Dedifferentiated amniotic fluid mesenchymal stem cell (primary cell): ENCODE measurements around the gene RNF168.
A peak's percentile ranks its signal among the peaks of the same experiment; 100 is the strongest.
"Not testable (repeated sequence)": the region's sequence is repeated elsewhere in the genome, so short reads cannot be mapped to it uniquely, and the experiment has no call there.

Experiments
- DNase-seq: peaks from one replicate; pipeline ENCODE4 v3.0.0-alpha.2; 2016; ENCODE audit errors: extremely low spot score

The RNF168 gene, protein sequence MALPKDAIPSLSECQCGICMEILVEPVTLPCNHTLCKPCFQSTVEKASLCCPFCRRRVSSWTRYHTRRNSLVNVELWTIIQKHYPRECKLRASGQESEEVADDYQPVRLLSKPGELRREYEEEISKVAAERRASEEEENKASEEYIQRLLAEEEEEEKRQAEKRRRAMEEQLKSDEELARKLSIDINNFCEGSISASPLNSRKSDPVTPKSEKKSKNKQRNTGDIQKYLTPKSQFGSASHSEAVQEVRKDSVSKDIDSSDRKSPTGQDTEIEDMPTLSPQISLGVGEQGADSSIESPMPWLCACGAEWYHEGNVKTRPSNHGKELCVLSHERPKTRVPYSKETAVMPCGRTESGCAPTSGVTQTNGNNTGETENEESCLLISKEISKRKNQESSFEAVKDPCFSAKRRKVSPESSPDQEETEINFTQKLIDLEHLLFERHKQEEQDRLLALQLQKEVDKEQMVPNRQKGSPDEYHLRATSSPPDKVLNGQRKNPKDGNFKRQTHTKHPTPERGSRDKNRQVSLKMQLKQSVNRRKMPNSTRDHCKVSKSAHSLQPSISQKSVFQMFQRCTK

DNA sequence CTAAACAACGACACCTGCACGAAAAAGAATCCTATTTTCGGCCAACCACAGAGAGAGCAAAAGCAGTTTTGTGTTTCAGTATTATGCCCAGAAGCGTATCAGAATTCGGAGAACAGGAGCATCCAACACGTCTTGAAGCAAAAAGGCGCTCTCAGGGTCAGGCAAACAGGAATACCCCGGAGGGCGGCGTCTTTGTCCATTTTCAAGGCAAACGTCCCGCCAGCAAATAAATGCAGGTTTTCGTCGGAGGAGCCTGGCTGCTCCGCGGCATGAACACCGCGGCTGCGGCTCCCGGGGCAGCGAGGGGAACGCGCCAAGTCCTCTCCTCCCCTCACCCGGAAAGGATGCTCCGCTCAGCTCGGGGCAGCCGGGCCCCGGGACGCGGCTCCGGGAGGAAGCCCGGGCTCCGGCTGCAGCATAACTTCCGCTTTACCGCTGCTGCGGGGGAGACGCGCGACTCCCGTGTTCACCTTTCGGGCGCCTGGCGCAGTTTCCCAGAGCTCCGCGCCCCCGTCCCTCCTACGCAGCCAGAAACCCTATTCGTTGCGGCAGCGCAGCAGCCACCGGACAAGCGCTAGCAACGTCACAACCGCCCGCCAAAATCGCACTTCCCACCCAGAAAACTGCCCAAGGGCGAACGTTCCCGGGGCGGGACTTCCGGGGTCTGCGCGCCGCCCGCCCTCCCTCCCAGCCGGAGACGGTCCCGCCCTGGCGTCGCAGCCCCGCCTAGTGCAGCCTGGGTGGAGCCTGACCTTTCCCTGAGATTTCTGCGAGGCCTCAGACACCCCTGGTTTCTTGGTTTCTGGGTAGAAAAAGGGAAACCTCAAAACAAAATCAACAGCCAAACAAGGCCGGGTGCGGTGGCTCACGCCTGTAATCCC lies at the start of gene RNF168:
Gene RNF168, minus strand, starts transcription at position 573 of the 881 bp plus-strand sequence. CDS start 595 bp downstream, outside the sequence.
- DNase-seq: peak; percentile 86

DNA sequence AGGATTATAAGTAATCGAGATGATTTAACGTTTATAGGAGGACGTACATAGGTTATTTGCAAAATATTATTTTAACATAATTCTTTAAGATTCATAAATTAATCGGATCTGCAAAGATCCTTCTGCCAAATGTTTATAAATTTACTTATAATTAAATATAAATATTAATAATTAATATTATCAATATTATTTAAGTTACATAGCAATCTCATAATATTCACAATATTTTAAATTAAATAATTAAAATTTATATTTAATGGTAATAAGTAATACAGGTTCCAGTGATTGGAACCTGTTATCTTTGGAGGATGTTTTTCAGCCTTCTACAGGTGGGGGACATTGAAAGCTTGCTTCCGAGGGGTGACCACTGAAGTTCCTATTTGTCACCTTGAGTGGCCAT lies 48.7 kb upstream of the RNF168 start:
- no peak for DNase-seq

DNA sequence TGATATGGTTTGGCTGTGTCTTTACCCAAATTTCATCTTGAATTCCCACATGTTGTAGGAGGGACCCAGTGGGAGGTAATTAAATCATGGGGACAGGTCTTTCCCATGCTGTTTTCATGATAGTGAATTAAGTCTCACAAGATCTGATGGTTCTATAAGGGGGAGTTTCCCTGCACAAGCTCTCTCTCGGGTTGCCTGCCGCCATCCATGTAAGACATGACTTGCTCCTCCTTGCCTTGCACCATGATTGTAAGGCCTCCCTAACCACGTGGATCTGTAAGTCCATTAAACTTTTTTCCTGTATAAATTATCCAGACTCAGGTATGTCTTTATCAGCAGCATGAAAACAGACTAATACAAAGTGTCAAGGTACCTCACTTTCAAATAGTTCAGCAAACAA lies 46.6 kb upstream of the RNF168 start:
- DNase-seq: not testable (repeated sequence)

DNA sequence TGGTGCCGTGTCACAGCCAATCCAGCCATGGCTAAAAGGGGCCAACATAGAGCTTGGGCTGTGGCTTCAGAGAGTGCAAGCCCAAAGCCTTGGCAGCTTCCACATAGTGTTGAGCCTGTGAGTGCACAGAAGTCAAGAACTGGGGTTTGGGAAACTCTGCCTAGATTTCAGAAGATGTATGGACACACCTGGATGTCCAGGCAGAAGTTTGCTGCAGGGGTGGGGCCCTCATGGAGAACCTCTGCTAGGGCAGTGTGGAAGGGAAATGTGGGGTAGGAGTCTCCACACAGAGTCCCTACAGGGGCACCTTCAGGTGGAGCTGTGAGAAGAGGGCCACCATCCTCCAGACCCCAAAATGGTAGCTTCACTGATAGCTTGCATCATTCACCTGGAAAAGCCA lies 45.7 kb upstream of the RNF168 start:
- DNase-seq: not testable (repeated sequence)

- no peak for DNase-seq
Measured at GRCh38 chr3:196547067-196547466, 43.5 kb upstream of the RNF168 start.

GRCh38 chr3:196546537-196546936 lies 43.0 kb upstream of the RNF168 start:
- DNase-seq: no peak

GRCh38 chr3:196544491-196544992 lies 41.0 kb upstream of the RNF168 start:
- no peak for DNase-seq

DNA sequence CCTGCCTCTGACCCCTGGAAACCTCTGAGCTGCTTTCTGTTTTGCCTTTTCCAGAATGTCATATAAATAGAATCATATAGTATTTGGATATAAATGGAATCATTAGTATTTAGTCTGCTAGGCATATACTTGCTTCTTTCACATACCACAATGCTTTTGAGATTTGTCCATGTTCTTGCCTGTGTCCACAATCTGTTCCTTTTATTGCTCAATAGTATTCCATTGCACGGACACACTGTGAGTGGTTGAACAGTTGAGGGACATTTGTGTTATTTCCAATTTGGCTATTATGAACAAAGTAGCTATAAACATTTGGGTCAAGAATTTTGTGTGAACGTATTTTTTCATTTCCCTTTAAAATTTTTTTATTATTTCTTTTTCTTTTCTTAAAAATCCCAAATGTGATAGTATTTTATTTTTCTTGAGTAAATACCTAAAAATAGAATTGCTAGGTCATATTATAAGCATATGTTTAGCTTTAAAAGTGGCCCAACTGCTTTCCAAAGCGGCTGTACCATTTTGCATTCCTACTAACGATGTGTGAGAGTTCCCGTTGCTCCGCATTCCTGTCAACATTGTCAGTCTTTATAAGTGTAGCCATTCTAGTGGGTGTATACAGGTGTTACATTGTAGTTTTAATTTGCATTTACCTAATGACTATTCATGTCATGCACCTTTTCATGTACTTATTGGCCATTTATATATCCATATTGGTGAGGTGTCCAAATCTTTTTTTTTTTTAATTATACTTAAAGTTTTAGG lies 38.3 kb upstream of the RNF168 start:
- no peak for DNase-seq

GRCh38 chr3:196537319-196537984 lies 33.9 kb upstream of the RNF168 start:
- no peak for DNase-seq

- no peak for DNase-seq
Measured at GRCh38 chr3:196533260-196533681, 29.7 kb upstream of the RNF168 start.

GRCh38 chr3:196531418-196531817 lies 27.9 kb upstream of the RNF168 start:
- DNase-seq: no peak

- no peak for DNase-seq
Measured at GRCh38 chr3:196528639-196529233, 25.2 kb upstream of the RNF168 start.

GRCh38 chr3:196525141-196525540 lies 21.6 kb upstream of the RNF168 start:
- no peak for DNase-seq

GRCh38 chr3:196524527-196524926 lies 21.0 kb upstream of the RNF168 start:
- DNase-seq: no peak

- DNase-seq: no peak
Measured at GRCh38 chr3:196523841-196524240, 20.3 kb upstream of the RNF168 start.

- not testable (repeated sequence) for DNase-seq
Measured at GRCh38 chr3:196521291-196521690, 17.7 kb upstream of the RNF168 start.

DNA sequence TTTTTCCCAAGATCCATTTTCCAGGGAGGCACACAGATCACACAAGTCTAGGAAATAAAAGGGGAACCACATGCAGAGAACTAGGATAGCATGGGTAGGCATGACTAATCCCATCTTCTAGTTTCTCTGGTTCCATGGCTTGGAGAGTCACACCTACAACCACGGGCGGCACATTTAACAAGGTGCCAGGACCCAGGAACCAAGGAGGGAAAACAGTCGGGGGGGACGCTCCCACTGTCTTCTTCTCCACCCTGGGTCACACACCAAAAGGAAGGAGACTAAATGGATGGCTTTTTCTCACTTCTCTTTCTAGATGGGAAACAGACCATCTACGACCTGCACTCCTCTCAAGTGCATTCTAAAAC lies 16.1 kb upstream of the RNF168 start:
- no peak for DNase-seq

GRCh38 chr3:196518966-196519717 lies 15.6 kb upstream of the RNF168 start:
- peak; percentile 89 for DNase-seq

GRCh38 chr3:196517919-196518318 lies 14.4 kb upstream of the RNF168 start:
- no peak for DNase-seq
